HG02973 (cell line): ENCODE measurements around the gene PRKACA.
"Not testable (repeated sequence)": the region's sequence is repeated elsewhere in the genome, so short reads cannot be mapped to it uniquely, and the experiment has no call there.

Source experiments
- ATAC-seq: cut with Tn5 transposase; IDR thresholded peaks from one replicate; pipeline ENCODE4 v1.9.1; 2021; ENCODE audit warnings: moderate library complexity; ENCODE audit not compliant: unreplicated experiment

Gene PRKACA

DNA sequence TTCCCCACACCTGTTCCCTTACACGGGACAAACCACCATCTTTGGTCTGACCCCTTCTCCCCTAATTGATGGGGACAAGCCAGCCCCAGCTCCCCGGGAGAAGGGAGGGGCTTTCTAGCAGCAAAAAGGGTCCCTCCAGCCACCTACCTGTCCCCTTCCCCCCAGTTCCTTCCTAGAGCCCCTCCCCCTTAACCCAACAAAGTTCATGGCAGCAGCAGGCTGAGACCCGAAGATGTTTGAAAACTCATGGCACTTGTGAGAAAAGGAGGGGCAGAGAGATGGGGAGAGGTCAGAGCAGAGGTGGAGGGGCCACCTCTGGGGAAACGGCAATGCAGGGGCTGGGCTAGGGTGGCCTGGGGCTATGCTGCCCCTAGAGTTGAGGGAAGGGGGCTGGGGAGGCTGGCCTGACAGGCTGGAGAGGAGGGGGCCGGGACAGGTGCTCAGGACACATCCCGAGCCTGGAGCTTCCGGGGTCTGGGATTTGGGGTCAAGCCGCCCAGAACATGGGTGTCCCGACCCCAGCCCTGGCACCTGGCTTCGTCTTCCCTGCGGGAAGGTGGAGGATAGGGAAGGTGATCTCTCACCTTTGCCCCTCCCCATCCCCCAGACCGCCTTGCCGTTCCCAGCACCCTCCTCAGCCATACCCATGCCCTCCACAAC is 31.3 kb upstream of the PRKACA start:
- ATAC-seq: no peak

DNA sequence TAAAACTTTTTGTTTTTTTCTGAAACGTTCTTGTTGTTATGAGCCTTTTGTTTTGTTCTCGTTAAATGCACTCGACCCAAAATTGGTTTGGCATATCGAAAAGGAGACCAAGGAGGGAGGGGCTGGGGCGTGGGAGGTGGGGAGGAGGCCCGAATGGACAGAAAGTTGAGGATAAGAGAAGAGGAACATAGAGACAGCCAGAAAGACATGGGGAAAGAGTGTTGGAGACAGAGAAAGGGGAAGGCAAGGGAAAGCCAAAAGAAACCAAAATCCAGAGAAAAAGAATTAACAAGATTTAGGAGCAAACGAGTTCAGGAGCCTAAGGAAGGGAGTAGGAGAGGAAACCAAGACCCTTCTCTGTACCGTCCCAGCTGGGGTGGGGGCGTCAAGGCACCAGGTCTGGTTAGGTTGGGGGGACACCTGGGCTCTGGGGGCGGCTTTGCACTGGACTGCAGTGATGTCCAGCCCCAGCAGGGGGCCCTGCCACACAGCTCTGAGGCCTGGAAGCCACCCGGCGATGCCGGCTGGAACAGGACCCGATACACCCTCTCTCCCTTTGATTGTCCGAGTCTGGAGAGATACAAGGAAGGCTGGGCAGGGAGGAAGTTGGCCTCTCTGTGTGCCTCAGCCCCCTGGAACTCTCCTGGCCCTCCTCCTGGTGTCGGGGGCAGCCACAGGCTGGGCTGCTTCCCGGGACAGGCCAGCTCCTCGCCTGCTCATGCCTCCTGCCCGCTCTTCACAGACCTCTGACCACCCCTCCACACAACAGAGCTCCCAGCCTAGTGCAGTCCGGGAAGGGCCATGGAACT is 30.4 kb upstream of the PRKACA start:
- ATAC-seq: no peak

DNA sequence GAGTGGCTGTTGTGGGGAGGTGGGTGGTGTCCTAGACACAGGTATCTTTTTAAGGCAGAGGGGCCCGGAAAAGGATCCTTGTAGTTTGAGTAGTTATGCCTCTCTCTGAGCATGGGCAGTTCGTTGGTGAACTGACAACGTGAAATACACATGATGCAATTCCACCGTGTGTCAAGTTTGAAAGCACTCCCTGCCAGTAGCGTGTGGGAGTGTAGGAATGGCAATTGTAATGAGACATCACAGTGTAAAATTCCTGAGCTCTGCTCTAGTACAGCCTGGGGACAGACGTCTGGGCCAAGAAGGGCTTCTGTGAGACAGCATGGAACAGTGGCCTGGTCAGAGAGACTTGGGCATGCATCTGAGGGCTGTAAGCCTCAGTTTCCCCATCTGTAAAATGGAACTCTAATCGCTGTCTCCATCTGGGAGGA is 29.2 kb upstream of the PRKACA start:
- ATAC-seq: no peak

DNA sequence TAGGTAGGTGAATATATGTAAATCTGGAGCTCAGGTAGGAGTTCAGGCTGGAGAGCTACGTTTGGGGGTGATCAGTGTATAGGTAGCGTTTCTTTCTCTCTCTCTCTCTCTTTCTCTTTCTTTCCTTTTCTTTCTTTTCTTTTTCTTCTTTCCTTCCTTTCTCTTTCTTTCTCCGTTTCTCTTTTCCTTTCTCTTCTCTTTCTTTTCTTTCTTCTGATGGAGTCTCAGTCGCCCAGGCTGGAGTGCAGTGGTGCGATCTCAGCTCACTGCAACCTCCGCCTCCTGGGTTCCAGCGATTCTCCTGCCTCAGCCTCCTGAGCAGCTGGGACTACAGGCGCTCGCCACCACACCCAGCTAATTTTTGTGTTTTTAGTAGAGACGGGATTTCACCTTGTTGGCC is 28.6 kb upstream of the PRKACA start:
- ATAC-seq: not testable (repeated sequence)

DNA sequence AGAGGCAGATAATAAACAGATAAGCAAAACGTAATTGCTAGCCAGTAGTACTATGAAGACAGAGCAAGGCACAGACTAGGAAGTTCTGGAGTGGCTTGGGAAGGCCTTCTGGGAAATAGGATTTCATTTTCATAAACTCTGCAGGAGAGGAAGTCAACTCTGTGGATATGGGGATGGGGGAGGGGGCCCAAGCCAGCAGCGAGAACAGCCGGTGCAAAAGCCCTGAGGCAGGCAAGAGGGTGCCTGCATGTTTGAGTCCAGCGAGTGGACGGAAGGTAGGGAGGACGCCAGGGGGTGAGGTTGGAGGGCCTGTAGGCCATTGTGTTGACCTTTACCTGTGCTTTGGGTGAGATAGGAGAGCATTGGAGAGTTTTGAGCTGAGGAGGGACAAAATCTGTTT is 27.8 kb upstream of the PRKACA start:
- no peak for ATAC-seq

DNA sequence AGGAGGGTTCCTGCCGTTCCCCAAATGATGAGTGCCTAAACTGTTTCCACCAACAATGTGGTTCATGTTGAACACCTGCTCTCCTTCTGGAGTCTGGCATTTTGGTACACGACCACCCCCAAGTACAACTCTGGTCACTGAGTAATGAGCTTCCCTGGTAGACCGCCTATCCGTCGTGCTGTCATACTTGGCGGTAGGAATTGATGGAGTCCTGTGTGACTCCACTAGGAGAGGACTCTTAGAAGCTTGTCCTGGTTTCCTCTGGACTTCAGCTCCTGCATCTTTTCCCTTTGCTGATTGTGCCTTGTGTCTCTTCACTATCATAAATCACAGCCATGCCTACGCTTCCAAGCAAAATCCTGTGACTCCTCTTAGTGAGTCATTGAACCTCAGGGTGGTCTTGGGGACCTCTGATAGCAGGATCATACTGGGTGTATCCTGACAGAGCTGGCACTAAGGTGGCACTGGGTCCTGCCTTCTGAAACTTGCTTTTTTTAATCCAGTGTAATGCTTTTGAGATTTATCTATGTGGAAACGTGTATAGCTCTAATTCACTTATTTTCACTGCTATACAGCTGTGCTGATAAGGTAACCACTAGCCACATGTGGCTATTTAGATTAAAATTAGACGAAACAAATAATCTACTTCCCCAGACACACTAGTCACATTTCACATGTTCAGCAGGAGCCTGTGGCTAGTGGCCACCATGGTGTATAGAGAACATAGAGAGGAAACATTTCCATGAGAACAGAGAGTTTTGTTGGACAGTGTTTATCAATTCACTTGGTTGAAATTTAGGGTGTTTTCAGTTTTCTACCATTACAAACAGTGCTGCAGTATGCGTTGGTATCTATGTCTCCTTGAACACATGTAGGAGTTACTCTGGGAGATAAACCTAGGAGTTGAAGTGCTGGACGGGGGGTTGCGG is 25.0 kb upstream of the PRKACA start:
- ATAC-seq: no peak

DNA sequence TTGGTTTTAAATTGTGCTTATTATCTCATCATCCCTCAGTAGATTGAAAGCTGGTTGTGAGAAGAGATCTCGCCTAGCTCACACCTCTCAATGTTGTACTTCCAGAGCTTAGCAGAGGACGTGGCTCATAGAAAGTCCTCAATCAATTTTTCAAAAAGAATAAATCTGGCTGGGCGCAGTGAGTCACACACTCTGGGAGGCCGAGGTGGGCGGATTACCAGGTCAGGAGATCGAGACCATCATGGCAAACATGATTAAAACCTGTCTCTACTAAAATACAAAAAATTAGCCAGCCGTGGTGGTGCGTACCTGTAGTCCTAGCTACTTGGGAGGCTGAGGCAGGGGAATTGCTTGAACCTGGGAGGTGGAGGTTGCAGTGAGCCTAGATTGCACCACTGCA is 23.5 kb upstream of the PRKACA start:
- ATAC-seq: no peak

DNA sequence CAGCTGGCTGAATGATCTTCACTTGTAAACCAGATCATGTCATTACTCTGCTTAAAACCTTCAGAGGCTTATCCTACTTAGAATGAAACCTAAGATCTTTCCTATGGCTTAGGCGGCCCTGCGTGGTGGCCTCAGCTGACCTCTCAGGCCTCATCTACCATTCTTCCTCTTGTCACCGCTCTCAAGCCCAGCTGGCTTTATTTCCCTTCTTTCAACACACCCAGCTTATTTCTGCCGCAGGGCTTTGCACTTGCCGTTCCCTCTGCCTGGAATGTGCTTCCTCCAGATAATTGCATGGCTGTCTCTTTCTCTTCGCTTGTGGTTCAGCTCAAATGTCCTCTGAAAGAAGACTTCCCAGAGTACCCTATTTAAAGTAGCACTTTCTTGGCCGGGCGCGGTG is 22.4 kb upstream of the PRKACA start:
- no peak for ATAC-seq

DNA sequence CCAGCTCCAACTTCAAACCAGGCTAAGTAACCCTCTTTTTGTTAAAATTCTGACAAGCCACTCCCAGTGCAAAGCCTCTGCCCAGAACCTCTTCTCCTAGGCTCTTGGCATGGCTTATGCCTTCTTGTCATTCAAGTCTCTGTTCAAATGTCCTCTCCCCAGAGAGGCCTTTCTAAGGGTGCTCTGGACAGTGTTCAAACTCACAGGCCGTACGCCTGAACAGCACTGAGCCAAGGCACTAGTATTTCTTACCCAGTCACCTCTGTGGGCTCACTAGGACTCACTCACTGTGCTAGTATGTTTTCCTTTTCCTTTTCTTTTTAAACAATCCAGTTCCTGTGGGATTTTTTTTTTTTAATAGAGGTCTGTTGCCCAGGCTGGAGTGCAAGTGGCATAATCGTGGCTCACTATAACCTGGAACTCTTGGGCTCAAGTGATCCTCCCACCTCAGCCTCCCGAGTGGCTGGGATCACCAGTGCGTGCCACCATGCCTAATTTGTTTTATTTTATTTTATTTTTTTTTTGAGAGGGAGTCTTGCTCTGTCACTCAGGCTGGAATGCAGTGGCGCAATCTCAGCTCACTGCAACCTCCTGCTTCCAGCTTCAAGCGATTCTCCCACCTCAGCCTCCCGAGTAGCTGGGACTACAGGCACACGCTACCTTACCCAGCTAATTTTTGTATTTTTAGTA is 21.2 kb upstream of the PRKACA start:
- ATAC-seq: no peak

DNA sequence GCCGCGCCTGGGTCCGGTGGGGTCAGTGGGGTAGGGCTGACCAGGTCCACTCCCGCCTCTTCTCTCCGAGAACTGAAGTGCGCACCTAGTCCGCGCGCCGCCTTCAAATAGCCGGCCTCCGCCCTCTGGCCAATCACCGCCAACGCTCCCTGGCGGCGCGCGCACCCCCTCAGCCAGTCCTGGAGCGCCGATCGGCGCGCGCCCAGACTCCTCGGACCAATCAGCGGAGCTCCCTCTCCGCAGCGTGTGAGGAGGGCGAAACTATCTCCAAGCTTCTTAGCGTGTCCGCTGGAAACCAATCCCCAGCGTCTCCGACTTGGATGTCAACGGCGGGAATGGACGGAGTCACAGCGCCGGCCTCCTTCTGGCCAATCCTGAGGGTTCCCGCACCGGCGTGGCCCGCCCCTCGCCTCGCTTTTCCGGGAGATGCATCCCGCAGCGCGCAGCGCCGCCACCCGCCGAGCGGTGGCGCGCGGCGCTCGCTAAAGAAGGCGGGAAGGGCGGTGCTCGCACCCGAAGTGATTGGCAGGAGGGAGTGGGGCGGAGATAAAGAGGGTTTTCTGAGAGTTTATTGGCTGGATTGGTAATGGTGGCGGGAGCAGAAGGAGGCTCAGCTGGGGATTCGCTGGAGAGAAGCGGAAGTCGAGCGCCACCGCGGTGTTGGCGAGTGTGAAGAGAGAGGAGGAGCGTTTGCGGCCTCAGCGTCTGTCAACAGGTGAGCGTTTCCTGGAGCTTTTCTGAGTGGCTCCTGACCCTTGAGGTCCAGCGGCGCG is 19.1 kb upstream of the PRKACA start, which contains the start of gene ASF1B:
Gene ASF1B, minus strand, starts transcription at position 81 of the 773 bp plus-strand sequence. CDS start 133 bp downstream, outside the sequence.
- peak; percentile 76 for ATAC-seq

DNA sequence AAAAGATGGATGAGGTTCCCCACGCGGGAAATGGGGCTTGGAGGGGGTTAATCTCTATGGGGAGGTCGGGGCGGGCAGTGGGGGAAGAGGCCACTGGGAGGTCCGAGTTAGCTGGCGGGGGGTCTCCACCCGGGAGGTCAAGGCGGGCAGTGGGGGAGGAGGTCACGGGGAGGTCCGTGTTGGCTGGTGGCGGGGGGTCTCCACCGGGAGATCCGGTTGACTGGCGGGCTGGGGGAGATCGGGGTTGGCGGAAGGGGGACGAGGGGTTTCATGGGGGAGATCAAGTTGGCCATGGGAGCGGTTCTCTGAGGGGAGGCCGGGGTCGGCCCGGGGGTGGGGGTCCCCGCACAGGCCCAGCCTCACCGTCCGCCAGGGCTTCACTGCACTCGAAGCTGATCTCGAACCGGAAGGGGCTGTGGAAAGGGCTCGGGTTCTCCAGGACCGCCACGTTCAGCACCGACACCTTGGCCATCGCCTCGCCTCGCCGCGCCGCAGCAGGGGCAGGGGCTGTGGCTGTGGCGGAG is 18.5 kb upstream of the PRKACA start:
- no peak for ATAC-seq

DNA sequence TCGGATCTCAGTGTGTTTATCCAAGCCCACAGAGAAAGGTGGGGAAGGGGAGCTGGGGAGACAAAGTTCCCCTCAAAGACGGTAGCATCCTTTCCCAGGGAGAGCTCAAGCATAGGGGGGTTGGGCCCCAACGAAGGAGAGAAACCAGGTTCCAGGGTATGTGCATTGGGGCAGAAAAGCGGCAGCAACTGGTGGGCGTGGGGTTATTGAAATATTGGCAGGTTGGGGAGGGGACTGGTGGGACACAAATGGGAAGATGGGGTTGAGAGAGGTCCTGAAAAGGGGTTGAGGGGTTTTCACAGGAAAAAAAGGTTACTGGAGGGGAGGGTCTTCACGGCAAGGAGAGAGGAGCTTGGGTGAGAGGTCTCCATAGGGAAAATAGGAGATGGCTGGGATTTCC is 17.8 kb upstream of the PRKACA start:
- no peak for ATAC-seq

DNA sequence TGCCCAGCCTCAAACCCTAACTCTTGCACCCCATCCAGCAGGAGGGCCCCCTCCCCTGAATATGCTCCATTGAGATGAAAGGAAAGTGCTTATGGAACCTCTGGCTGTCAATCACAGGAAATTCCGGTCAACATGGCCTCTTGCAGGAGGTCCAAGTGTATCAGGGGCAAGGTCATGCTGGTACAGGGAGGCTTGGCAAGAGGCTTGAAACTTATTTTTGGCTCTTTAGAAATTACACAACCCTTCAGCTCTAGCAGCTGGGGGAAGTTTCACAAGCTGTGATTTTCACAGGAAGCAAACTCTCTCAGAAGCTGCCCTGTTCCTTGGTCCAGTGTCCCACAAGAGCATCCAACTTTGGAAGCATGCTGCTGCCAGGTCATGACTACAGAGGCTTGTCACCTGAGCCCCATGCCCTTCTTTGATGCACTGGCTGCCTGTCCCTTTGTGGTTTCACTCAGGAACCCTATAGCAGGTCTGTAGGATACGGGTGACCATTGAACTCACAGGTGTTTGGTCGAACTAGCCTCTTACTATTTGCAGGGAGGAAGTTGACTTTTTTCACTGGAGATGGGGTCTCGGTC is 10.5 kb upstream of the PRKACA start:
- ATAC-seq: no peak

DNA sequence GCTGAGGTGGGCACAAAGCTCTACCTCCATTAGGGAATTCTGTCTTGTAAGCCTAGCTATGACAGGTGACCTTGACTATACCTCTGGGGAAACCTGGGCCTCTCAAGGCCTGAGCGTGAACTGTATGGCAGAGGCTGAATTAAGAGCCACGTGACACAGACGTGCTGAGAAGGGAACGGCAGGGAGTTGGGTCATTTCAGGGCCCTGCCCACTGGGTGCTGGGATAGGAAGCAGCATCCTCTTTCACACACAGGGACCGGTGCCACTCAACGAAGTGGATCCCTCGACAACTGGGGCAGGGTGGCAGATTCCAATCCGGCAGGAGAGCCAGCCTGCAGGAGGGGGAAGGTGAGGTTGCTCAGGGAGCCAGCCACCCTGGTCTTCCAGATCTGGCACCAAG is 9.6 kb upstream of the PRKACA start:
- no peak for ATAC-seq

DNA sequence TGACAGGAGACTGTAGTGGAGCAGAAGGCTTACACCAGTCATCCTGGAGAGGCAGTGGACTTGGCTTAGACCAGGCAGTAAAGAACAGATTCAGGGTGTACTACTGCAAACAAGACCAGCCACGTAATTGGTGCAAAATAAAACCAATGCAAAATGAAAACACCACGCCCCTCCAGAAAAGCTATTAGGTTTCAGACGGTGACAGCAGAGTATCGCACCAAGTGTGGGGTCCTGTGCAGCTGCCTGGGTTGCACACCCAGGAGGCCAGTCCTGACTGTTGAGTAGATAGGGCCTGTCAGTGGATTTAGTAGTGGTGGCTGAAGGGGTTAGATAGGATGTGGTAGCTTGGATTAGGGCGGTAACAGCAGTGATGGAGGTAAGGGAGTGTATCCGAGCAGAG is 5.4 kb upstream of the PRKACA start:
- no peak for ATAC-seq

DNA sequence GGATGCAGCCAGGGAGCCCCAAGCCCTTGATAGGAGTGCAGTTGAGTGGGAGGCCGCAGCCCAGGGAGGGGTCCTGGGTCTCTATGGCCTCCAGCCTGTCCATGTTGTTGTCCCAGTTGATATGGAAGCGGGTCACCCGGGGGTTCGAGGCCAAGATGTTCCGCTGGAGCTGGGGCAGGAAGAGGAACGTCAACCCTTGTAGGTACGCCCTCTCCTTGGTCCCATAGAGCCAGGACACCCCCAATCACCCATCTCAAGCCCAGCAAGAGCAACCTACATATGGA is 2.9 kb upstream of the PRKACA start:
- ATAC-seq: no peak

DNA sequence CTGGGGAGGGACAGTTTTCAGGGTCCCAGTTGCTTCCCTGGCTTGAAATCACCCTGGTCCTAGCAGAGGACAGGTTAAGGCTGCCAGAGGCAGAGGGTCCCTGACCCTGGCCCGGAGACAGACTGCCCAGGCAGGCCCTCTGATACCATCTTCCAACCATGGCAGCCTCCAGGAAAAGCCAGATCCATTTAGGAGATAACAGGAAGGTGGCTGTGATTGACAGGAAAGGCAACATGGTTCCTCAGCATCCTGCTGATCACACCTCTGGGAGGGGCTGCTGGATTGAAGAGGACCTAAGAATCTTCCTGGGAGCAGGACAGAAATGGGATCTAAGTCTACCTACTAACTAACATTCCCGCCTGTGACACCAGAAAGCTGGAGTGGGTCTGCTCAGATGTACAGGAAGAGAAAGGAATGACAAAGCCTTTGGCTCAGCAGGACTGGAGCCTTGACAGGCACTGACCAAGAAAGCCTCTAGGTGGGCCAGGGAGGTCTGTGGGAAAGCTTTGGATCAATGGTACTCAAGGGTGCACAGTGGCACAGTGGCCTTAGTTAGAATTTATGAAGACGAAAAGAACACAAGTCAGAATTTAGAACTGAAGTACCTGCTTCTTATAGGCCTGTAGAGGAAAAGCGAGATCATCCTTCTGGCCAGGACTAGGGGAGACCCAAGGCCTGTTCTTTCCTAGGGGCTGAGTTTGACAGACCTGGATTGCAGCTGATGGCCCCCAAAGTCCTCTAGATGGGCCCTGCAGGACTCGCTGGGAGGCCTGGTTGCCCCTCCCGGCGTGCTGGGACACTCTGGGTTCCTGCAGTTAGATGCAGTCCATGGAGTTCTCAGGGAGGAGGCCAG is 2.3 kb upstream of the PRKACA start:
- ATAC-seq: no peak

DNA sequence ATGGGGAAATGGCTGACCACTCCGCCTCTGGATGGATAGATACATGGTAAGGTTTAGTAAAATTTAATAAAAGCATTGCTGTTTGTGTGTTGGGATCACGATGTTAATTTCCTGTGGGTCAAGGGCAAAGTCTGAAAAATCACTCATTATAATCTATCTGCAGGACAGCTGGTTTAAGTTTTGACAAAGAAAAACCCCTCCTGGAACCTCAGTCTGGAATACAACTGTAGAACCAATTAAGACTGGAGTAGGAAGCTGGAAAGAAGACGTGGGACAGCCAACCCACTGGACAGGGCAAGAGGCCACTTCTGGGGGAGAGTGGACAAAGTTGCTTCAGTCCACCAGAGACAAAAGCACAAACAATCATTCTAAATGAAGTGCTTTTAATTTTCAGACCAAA is 1.6 kb upstream of the PRKACA start:
- no peak for ATAC-seq
